GM10248 (cell line): ENCODE data around the gene STXBP4.
"Not testable (repeated sequence)": the region's sequence is repeated elsewhere in the genome, so short reads cannot be mapped to it uniquely, and the experiment has no call there.

Experiments
- CTCF ChIA-PET: fragments of 300-600 bp; sonication (Branson Sonifier 250); formaldehyde crosslinking; extraction: SDS; loops from one replicate; lab custom pipeline; 2021; ENCODE audit warnings: antibody characterized with exemption; lab: Yijun Ruan, JAX
- POLR2A ChIA-PET: fragments of 350-650 bp; sonication (Branson Sonifier 250); formaldehyde crosslinking; extraction: SDS; loops from one replicate; lab custom pipeline; 2020; ENCODE audit warnings: antibody characterized with exemption; lab: Yijun Ruan, JAX
- DNase-seq: peaks from one replicate; pipeline ENCODE4 v3.0.0; 2012; ENCODE audit errors: extremely low spot score
- CTCF ChIP-seq: IDR thresholded peaks from 2 replicates; pipeline ENCODE4 v1.5.1; 2012; ENCODE audit warnings: mild to moderate bottlenecking, low read depth; ENCODE audit errors: extremely low read depth, missing control alignments, control extremely low read depth

Gene STXBP4

GRCh38 chr17:55063885-55064874, 95.6 kb downstream of the STXBP4 start:
- no peak for TF ChIP-seq CTCF
- POLR2A ChIA-PET = no interaction called here
- CTCF ChIA-PET = interaction anchor here (0.8 kb wide), 1 partner anchor 9 kb away, joined by 3 read pairs; no protein-coding TSS in a partner anchor
- DNase-seq = no peak

DNA sequence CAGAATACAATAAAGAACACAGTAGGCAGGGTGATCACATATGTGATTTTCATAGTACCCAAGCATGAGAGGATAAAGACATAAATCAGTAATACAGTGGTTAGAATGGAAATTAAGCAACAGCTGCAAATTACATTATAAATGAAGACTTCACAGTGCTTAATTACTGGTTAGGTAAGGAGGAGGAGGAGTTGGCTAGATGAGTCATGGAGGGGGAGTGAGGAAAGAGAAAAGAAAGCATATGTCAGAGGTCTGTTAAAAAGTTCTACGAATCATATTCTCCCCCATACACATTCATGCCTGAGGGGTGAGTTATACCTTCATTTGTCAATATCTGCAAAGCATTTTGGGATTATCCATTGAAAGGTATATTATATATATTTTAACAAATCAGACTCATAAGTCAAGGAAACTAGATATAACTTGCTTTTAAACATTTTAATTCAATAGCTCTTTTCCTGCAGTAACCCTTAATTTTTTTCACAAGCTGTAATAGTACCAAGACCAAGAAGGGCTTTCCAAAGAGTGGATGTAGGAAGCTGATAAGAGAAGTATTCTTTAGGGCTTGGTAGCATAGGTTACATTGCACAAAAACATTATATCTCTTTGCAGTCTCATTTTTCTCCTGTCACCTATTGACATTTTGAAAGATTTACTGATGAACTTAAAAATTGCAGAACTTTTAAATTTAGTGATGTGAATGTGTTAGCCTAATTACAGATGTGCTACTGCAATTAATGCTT, 99.3 kb downstream of the STXBP4 start:
- CTCF ChIA-PET = interaction anchor here (0.8 to 1.4 kb wide), 3 partner anchors 15 to 23 kb away, joined by 3 to 4 read pairs (median 3); no protein-coding TSS in a partner anchor
- POLR2A ChIA-PET = interaction anchor here (0.6 kb wide), 1 partner anchor 201 kb away, joined by 3 read pairs; no protein-coding TSS in a partner anchor
- no peak for TF ChIP-seq CTCF
- DNase-seq = no peak

- ChIA-PET POLR2A (no interaction called here), CTCF (interaction anchor here (1.1 to 1.4 kb wide), 3 partner anchors 8 to 278 kb away, joined by 4 to 5 read pairs (median 4); no protein-coding TSS in a partner anchor)
- no peak for DNase-seq
These were observed 100.6 kb downstream of the STXBP4 start for GRCh38 chr17:55068862-55069811.

DNA sequence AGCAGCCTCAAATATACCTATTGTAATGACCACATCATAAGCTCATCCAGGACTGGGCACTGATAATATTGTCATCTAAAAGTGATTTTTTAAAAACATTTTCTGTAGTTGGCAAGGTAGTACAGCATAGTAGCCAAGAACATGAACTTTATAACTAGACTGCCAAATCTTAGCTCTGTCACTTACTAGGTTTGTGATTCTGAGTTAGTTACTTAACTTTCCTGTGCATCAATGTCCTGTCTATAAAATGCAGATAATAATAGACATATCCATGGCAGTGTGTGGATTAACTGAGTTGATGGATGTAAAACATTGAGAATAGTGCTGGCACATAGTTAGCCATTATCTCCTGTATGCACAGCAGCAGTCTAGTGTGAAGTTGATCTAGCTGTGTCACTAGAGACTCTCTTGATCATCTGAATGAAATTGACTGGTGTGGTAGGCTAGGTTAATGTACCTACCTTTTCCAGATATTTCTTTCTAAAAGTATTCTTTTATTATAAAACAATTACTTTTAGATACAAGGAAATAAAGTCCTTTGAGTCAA, 101.5 kb downstream of the STXBP4 start:
- TF ChIP-seq CTCF = no peak
- DNase-seq = no peak
- CTCF ChIA-PET = interaction anchor here (1.1 to 1.2 kb wide), 3 partner anchors 9 to 278 kb away, joined by 3 to 5 read pairs (median 4); no protein-coding TSS in a partner anchor
- POLR2A ChIA-PET = interaction anchor here (0.6 kb wide), 1 partner anchor 99 kb away, joined by 3 read pairs; no protein-coding TSS in a partner anchor

More at GRCh38 chr17:55068862-55069811, 100.6 kb downstream of the STXBP4 start:
- TF ChIP-seq CTCF = no peak

DNA sequence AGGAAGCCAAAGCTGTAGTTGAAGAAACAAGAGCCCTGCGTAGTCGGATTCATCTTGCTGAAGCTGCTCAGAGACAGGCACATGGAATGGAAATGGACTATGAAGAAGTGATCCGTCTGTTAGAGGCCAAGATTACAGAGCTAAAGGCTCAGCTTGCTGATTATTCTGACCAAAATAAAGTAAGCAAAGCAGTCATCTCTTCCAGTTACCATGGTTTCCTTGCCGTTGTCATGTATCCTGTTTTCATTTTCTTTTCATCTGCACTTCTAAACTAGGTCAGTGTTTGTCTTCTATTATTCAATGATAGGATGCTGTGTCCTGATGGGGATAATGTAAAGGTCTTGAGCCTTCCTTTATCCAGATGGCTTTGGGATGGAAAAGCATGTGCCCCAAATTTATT, 104.3 kb downstream of the STXBP4 start:
- DNase-seq = no peak
- POLR2A ChIA-PET = no interaction called here
- TF ChIP-seq CTCF = no peak
- CTCF ChIA-PET = no interaction called here

DNA sequence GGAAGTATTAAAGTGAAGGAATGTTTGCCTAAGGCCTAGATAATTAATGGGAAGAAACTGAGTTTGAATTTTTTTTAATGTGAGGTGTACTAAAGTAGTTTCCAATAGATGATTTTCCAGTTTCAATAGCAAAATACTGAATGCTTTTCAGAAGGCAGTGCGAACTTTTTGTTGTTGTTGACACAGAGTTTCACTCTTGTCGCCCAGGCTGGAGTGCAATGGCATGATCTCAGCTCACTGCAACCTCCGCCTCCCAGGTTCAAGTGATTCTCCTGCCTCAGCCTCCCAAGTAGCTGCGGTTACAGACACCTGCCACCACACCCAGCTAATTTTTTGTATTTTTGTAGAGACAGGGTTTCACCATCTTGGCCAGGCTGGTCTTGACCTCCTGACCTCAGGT, 104.9 kb downstream of the STXBP4 start:
- POLR2A ChIA-PET, DNase-seq, CTCF ChIA-PET: not testable (repeated sequence)
